Stimulated activated CD8-positive, alpha-beta memory T cell treated with anti-CD3 and anti-CD28 coated beads, Interleukin-7, amount 100 ng/mL, for 1 hour (primary cell): Measurements from ENCODE around the gene EIF2AK3.

Experiments
- DNase-seq, 2 donors: peaks; one replicate each; pipeline ENCODE4 v3.0.0-alpha.2; 2020; ENCODE audit warnings: low read depth in 2 of 2

Gene EIF2AK3

GRCh38 chr2:88542668-88543067, 84.6 kb downstream of the EIF2AK3 start:
- DNase-seq: no peak

DNA sequence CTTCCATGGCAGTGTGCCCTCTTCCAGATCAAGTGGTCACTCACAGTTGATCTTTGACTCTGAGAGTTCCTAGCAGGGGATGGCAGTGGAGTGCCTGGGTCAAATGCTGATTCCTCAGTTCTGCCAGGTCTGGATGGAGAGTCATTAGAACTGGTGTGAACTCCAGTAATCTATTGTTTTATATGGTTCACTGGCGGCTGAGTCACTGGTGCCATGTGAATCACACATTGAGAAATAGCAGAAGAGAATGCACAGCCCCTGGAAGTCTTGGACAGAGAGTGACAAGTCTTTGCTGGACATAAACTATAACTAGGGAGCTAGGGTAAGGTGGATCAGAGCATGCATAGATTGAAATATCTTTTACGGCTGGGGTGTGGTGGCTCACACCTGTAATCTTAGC, 86.9 kb downstream of the EIF2AK3 start:
- DNase-seq: no peak

GRCh38 chr2:88538362-88538917, 88.8 kb downstream of the EIF2AK3 start:
- DNase-seq: no peak

- no peak for DNase-seq
These were observed 89.6 kb downstream of the EIF2AK3 start for GRCh38 chr2:88537640-88538039.

DNA sequence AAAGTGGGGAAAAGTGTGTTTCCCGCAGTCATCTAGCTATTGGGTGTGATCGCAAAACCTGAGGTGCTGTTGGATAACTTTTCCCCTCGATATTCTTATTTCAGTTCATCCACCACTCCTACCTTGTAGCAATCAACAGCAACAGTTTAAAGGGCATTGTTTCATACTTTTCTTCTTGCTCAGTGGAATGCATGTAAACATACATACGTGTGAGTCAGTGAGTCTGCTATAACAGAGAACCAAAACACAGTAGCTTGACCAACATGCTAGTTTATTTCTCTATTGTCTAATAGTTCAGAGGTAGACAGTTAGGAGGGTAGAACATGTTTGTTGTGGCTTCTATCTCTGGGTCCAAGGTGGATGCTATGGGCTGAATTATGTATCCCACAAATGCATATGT, 97.2 kb downstream of the EIF2AK3 start:
- DNase-seq: no peak

DNA sequence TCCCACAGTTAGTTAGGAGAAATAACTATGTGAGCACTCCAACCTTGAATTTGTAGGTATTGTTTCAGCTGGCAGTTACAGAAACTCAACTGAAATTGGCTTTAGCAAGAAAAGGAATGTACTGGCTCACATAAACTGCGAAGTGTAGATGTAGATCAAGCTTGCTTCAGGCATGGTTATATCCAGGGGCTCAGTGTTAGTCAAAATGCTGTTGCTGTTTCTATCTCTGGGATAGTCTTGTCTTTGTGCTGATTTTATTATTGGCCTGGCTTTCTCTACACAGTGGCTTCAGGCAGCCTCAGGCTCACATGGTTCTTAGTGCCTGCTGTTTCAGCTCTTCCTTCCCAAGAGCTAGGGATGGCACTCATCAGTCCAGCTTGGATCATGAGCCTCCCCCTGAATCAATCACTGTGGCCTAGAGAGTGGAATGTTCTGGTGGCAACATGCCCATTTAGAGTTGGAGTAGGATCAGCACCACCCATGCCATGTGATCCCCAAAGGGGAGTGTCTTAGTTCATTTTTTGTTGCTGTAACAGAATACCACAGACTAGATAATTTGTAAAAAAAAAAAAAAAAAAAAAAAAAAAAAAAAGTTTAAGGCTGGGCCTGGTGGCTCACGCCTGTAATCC, 105.7 kb downstream of the EIF2AK3 start:
- DNase-seq: no peak

DNA sequence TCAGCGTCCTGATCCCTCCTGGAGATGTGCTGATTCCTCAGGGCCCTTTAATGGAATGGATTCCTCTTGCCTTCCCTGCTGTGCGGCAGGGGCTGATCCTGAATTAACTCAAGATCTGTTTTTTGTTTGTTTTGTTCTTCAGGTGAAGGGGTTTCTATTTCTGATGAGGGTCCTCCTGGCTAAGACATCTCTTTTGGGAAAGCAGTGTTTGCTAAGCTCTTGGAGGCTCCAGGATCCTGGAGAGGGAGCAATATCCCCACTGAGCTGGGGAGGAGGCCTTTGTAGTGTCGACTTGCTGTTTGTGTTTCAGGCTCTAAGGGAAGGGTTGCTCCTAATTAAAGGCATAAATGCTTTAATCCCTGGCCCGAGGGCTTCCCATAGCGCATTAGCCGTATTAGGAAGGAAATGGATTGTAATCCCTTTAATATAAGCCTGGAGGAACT, 109.5 kb downstream of the EIF2AK3 start:
- no peak for DNase-seq
